WTC11 (cell line): ENCODE results near the gene AXIN2. TPM values are rescaled to one million over a fixed set of nuclear protein-coding genes. Genes with fewer than 3 reads are reported as not detected.

ENCODE experiments used
- ATAC-seq: fragments of 200-7000 bp; cut with Tn5 transposase; 2 replicates; pipeline ENCODE4 v1.10.0; 2021; ENCODE audit warnings: mild to moderate bottlenecking, moderate library complexity
- CTCF ChIA-PET: fragments of 300-600 bp; sonication (Branson Sonifier 250); formaldehyde crosslinking; loops from one replicate; lab custom pipeline; 2021; ENCODE audit warnings: antibody characterized with exemption; lab: Charles Lee
- POLR2A ChIA-PET: fragments of 350-600 bp; sonication (Branson Sonifier 250); formaldehyde crosslinking; loops from one replicate; lab custom pipeline; 2021; ENCODE audit warnings: antibody characterized with exemption; lab: Charles Lee
- DNase-seq: peaks from one replicate; pipeline ENCODE4 v3.0.0; 2021; ENCODE audit warnings: low spot score
- H3K27ac Mint-ChIP-seq: 2 replicates; pipeline ENCODE4 v1.8.0; 2021; ENCODE audit warnings: mixed read lengths
- H3K27me3 Mint-ChIP-seq: 2 replicates; pipeline ENCODE4 v1.8.0; 2021; ENCODE audit warnings: low read depth, mild to moderate bottlenecking, moderate library complexity, mixed read lengths
- H3K36me3 Mint-ChIP-seq: 2 replicates; pipeline ENCODE4 v1.8.0; 2021; ENCODE audit warnings: mixed read lengths
- H3K4me1 Mint-ChIP-seq: 2 replicates; pipeline ENCODE4 v1.8.0; 2022; ENCODE audit warnings: mixed read lengths
- H3K4me3 Mint-ChIP-seq: 2 replicates; pipeline ENCODE4 v1.8.0; 2021; ENCODE audit warnings: mild to moderate bottlenecking, moderate library complexity, mixed read lengths
- H3K9me3 Mint-ChIP-seq: 2 replicates; pipeline ENCODE4 v1.8.0; 2021; ENCODE audit warnings: mixed read lengths
- CDX4 ChIP-seq: fragments of 250-450 bp; sonication (Bioruptor Pico); IDR thresholded peaks from 2 replicates; pipeline ENCODE4 v1.9.0; 2021; ENCODE audit warnings: moderate library complexity, mild to moderate bottlenecking, inconsistent platforms, borderline replicate concordance
- E2F4 ChIP-seq: sonication (generic); formaldehyde crosslinking; IDR thresholded peaks from 2 replicates; pipeline ENCODE4 v1.8.1; 2022; ENCODE audit warnings: low read depth, mild to moderate bottlenecking, moderate library complexity, missing genetic modification reagents, borderline replicate concordance
- ESRRA ChIP-seq: sonication (generic); formaldehyde crosslinking; IDR thresholded peaks from 2 replicates; pipeline ENCODE4 v1.8.1; 2022; ENCODE audit warnings: mild to moderate bottlenecking, missing genetic modification reagents, borderline replicate concordance
- FOXK1 ChIP-seq: sonication (generic); formaldehyde crosslinking; IDR thresholded peaks from 2 replicates; pipeline ENCODE4 v1.8.0; 2022; ENCODE audit warnings: mild to moderate bottlenecking, moderate library complexity, missing genetic modification reagents
- GABPB1 ChIP-seq: sonication (generic); formaldehyde crosslinking; IDR thresholded peaks from 2 replicates; pipeline ENCODE4 v1.8.1; 2023; ENCODE audit warnings: mild to moderate bottlenecking, missing genetic modification reagents
- IRF2 ChIP-seq: sonication (generic); formaldehyde crosslinking; IDR thresholded peaks from 2 replicates; pipeline ENCODE4 v1.8.0; 2022; ENCODE audit warnings: low read depth, missing genetic modification reagents, borderline replicate concordance
- RORB ChIP-seq: fragments of 250-450 bp; sonication (Bioruptor Pico); IDR thresholded peaks from 2 replicates; pipeline ENCODE4 v1.9.0; 2021; ENCODE audit warnings: mild to moderate bottlenecking
- total RNA-seq: library from RNA; stranded (reverse); gene quantifications from 3 replicates; pipeline ENCODE4 v1.2.3, GENCODE V29; 2021
- TF ChIP-seq, protein P1 (sequence below): sonication (generic); formaldehyde crosslinking; IDR thresholded peaks from 2 replicates; pipeline ENCODE4 v1.8.0; 2023; ENCODE audit warnings: missing genetic modification reagents, mild to moderate bottlenecking, borderline replicate concordance
- TF ChIP-seq, protein P2 (sequence below): sonication (generic); formaldehyde crosslinking; IDR thresholded peaks from 2 replicates; pipeline ENCODE4 v1.8.0; 2022; ENCODE audit warnings: missing genetic modification reagents
- TF ChIP-seq, protein P3 (sequence below): sonication (generic); formaldehyde crosslinking; IDR thresholded peaks from 2 replicates; pipeline ENCODE4 v1.8.1; 2023; ENCODE audit warnings: mild to moderate bottlenecking, missing genetic modification reagents, borderline replicate concordance

The AXIN2 gene
- total RNA-seq, 1 experiment from 2014 or later, result 35.0 TPM

GRCh38 chr17:65498816-65499215, 62.6 kb downstream of the AXIN2 start:
- ChIA-PET POLR2A (no interaction called here), CTCF (no interaction called here)
- no peaks in the 10 kb centered on the region; the same call in 1 of the 2 replicates for H3K27me3 Mint-ChIP-seq
- no peaks in the 10 kb centered on the region for H3K36me3 Mint-ChIP-seq
- peaks cover 36% of the 10 kb centered on the region for H3K4me1 Mint-ChIP-seq
- DNase-seq (no peak), ATAC-seq (no peak)
- no peak overlapping the region for H3K4me3 Mint-ChIP-seq
- TF ChIP-seq, protein P1, sequence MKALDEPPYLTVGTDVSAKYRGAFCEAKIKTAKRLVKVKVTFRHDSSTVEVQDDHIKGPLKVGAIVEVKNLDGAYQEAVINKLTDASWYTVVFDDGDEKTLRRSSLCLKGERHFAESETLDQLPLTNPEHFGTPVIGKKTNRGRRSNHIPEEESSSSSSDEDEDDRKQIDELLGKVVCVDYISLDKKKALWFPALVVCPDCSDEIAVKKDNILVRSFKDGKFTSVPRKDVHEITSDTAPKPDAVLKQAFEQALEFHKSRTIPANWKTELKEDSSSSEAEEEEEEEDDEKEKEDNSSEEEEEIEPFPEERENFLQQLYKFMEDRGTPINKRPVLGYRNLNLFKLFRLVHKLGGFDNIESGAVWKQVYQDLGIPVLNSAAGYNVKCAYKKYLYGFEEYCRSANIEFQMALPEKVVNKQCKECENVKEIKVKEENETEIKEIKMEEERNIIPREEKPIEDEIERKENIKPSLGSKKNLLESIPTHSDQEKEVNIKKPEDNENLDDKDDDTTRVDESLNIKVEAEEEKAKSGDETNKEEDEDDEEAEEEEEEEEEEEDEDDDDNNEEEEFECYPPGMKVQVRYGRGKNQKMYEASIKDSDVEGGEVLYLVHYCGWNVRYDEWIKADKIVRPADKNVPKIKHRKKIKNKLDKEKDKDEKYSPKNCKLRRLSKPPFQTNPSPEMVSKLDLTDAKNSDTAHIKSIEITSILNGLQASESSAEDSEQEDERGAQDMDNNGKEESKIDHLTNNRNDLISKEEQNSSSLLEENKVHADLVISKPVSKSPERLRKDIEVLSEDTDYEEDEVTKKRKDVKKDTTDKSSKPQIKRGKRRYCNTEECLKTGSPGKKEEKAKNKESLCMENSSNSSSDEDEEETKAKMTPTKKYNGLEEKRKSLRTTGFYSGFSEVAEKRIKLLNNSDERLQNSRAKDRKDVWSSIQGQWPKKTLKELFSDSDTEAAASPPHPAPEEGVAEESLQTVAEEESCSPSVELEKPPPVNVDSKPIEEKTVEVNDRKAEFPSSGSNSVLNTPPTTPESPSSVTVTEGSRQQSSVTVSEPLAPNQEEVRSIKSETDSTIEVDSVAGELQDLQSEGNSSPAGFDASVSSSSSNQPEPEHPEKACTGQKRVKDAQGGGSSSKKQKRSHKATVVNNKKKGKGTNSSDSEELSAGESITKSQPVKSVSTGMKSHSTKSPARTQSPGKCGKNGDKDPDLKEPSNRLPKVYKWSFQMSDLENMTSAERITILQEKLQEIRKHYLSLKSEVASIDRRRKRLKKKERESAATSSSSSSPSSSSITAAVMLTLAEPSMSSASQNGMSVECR (CRISPR knock-in tag), result no peak
- TF ChIP-seq GABPB1 (CRISPR knock-in tag), result no peak
- no peak for TF ChIP-seq CDX4 (CRISPR knock-in tag)
- TF ChIP-seq, protein P2, sequence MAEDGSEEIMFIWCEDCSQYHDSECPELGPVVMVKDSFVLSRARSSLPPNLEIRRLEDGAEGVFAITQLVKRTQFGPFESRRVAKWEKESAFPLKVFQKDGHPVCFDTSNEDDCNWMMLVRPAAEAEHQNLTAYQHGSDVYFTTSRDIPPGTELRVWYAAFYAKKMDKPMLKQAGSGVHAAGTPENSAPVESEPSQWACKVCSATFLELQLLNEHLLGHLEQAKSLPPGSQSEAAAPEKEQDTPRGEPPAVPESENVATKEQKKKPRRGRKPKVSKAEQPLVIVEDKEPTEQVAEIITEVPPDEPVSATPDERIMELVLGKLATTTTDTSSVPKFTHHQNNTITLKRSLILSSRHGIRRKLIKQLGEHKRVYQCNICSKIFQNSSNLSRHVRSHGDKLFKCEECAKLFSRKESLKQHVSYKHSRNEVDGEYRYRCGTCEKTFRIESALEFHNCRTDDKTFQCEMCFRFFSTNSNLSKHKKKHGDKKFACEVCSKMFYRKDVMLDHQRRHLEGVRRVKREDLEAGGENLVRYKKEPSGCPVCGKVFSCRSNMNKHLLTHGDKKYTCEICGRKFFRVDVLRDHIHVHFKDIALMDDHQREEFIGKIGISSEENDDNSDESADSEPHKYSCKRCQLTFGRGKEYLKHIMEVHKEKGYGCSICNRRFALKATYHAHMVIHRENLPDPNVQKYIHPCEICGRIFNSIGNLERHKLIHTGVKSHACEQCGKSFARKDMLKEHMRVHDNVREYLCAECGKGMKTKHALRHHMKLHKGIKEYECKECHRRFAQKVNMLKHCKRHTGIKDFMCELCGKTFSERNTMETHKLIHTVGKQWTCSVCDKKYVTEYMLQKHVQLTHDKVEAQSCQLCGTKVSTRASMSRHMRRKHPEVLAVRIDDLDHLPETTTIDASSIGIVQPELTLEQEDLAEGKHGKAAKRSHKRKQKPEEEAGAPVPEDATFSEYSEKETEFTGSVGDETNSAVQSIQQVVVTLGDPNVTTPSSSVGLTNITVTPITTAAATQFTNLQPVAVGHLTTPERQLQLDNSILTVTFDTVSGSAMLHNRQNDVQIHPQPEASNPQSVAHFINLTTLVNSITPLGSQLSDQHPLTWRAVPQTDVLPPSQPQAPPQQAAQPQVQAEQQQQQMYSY, result no peak
- no peak for TF ChIP-seq E2F4 (CRISPR knock-in tag)
- no peak for TF ChIP-seq IRF2 (CRISPR knock-in tag)
- peaks cover 5% of the 10 kb centered on the region; the same call in 1 of the 2 replicates for H3K9me3 Mint-ChIP-seq
- no peak overlapping the region for H3K27ac Mint-ChIP-seq

GRCh38 chr17:65496801-65497200, 64.6 kb downstream of the AXIN2 start:
- Mint-ChIP-seq H3K36me3 (peaks cover 3% of the 10 kb centered on the region; the same call in 1 of the 2 replicates), H3K4me3 (no peak overlapping the region), H3K4me1 (peaks cover 50% of the 10 kb centered on the region), H3K9me3 (peaks cover 11% of the 10 kb centered on the region; the same call in 1 of the 2 replicates), H3K27me3 (no peaks in the 10 kb centered on the region), H3K27ac (no peak overlapping the region)
- ATAC-seq (no peak), DNase-seq (no peak)
- CTCF ChIA-PET, result no interaction called here
- POLR2A ChIA-PET, result interaction anchor here (0.7 kb wide), 1 partner anchor 508 kb away, joined by 3 read pairs; no protein-coding TSS in a partner anchor
- TF ChIP-seq IRF2 (CRISPR knock-in tag) (no peak), RORB (CRISPR knock-in tag) (no peak), ESRRA (CRISPR knock-in tag) (no peak), FOXK1 (no peak)
- TF ChIP-seq, protein P1 (CRISPR knock-in tag), result no peak
- TF ChIP-seq, protein P3, sequence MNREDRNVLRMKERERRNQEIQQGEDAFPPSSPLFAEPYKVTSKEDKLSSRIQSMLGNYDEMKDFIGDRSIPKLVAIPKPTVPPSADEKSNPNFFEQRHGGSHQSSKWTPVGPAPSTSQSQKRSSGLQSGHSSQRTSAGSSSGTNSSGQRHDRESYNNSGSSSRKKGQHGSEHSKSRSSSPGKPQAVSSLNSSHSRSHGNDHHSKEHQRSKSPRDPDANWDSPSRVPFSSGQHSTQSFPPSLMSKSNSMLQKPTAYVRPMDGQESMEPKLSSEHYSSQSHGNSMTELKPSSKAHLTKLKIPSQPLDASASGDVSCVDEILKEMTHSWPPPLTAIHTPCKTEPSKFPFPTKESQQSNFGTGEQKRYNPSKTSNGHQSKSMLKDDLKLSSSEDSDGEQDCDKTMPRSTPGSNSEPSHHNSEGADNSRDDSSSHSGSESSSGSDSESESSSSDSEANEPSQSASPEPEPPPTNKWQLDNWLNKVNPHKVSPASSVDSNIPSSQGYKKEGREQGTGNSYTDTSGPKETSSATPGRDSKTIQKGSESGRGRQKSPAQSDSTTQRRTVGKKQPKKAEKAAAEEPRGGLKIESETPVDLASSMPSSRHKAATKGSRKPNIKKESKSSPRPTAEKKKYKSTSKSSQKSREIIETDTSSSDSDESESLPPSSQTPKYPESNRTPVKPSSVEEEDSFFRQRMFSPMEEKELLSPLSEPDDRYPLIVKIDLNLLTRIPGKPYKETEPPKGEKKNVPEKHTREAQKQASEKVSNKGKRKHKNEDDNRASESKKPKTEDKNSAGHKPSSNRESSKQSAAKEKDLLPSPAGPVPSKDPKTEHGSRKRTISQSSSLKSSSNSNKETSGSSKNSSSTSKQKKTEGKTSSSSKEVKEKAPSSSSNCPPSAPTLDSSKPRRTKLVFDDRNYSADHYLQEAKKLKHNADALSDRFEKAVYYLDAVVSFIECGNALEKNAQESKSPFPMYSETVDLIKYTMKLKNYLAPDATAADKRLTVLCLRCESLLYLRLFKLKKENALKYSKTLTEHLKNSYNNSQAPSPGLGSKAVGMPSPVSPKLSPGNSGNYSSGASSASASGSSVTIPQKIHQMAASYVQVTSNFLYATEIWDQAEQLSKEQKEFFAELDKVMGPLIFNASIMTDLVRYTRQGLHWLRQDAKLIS, result no peak
